HG02938 (cell line): ENCODE measurements around the gene TRIM73.
A peak's percentile ranks its signal among the peaks of the same experiment; 100 is the strongest.
"Not testable (repeated sequence)": the region's sequence is repeated elsewhere in the genome, so short reads cannot be mapped to it uniquely, and the experiment has no call there.

Experiments
- ATAC-seq: cut with Tn5 transposase; IDR thresholded peaks from one replicate; pipeline ENCODE4 v1.9.1; 2021; ENCODE audit warnings: mild to moderate bottlenecking, moderate library complexity; ENCODE audit not compliant: unreplicated experiment

The TRIM73 gene

GRCh38 chr7:75395329-75395728, at the start of gene TRIM73:
TSS of gene TRIM73 (plus strand) at chr7:75395629. CDS start at chr7:75398934, 3,305 bp downstream.
- ATAC-seq: not testable (repeated sequence)

- peak; percentile 62 for ATAC-seq
Measured at GRCh38 chr7:75358671-75359541, 36.5 kb upstream of the TRIM73 start.

DNA sequence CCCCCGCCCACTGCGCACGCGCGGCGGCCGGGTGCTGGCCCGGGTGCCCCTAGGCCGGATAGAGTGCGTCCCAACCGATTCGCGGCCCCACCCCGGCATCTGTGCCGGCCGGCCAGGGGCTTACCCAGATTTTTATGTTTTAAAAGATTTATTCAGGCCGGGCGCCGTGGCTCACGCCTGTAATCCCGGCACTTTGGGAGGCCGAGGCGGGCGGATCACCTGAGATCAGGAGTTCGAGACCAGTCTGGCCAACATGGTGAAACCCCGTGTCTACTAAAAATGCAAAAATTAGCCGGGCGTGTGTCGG, 35.9 kb upstream of the TRIM73 start:
- ATAC-seq: not testable (repeated sequence)

DNA sequence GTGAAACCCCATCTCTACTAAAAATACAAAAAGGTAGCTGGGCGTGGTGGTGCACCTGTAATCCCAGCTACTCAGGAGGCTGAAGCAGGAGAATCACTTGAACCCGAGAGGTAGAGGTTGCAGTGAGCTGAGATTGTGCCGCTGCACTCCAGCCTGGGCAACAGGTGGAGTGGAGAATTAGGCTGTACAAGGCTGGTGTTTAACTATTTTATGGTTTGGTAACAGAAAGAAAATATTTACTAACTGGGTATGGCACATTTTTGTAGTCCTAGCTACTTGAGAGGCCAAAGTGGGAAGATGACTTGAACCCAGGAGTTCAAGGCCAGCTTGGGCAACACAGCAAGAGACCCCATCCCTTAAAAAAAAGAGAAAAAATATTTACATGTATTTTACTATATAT, 31.4 kb upstream of the TRIM73 start:
- ATAC-seq: not testable (repeated sequence)

DNA sequence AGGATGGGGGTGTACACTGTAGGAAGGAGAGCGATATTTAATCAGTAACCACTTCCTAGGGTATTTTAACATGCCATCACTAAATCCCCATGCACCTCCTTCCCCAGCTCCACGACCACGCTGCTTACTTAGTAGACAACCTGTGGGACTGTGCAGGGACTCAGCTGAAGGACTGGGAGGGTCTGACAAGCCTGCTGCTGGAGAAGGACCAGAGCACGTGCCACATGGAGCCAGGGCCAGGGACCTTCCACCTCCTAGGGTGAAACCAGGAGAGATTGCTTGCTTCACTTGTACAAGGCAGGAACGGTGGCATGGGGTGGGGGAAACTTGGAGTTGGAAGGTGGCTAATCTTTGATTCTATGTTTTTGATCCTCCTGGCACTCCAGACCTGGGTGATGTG, 28.8 kb upstream of the TRIM73 start:
- ATAC-seq: not testable (repeated sequence)

GRCh38 chr7:75367313-75367712, 28.1 kb upstream of the TRIM73 start:
- not testable (repeated sequence) for ATAC-seq

GRCh38 chr7:75374144-75374518, 21.3 kb upstream of the TRIM73 start:
- not testable (repeated sequence) for ATAC-seq

- ATAC-seq: not testable (repeated sequence)
Measured at GRCh38 chr7:75374519-75375317, 20.7 kb upstream of the TRIM73 start.

GRCh38 chr7:75393194-75393593, 2.2 kb upstream of the TRIM73 start:
- not testable (repeated sequence) for ATAC-seq

GRCh38 chr7:75397865-75398264, 2.4 kb downstream of the TRIM73 start:
- not testable (repeated sequence) for ATAC-seq

GRCh38 chr7:75398771-75399700, 3.6 kb downstream of the TRIM73 start:
- not testable (repeated sequence) for ATAC-seq

DNA sequence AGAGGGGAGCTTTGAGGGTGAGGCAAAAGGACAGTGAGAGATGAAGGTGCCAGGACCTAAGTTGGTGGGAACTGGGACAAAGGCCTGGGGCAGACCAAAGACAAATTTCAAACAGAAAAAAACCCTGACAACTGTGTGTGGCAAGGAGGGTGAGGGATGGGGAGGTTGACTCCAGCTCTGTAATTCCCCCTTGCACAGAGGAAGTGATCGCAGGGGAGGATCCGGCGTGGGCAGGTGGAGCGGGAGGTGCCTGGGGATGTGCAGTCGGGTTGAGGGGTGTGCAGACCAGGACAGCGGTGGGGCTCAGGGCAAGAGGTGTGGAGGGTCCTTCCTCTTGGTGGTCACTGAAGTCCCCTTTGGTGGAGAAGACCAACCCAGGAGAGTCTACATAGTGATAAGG, 5.1 kb downstream of the TRIM73 start:
- not testable (repeated sequence) for ATAC-seq

DNA sequence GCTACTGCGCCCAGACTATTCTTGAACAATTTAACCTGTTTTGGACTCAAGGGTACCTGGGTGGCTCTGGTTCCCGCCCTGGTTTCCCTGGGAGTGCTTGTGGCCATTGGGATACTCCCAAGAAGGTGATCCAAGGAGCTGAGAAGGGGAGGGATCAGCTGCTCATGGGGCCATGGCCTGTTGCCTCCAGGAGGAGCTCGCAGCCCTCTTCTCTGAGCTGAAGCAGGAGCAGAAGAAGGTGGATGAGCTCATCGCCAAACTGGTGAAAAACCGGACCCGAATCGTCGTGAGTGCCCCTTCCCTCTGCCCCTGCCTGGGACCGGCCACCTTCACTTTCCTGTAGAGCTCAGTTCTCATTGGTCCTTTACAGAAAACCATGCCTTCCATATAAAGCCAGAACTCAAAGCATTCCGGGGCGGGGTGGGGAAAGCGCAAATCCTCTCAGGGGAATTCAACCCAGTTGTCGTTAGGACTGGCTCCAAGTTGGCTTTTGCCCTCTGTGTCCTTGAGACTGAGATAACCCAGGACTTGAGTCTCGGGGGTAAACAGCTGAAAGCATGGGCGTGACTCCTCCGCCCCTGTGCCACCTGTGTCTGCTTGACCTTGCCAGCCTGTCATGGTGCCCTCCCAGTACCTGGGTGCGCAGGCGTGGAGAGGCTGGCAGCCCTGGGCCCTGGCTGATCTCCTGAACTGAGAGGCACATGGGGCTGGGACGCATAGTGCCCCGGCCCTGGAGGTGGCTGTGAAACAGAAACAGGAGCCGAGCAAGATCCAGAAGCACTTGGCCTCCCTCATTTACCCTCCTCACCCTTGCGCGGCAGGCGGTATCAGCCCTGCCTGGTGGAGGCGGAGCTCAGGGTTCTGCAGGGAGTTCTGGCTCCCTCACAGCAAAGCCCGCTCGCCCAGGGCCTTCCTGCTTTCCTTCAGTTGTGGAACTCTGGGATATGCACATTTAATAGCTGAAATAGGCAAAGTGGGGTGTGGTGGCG, 8.3 kb downstream of the TRIM73 start:
- ATAC-seq: not testable (repeated sequence)

GRCh38 chr7:75404663-75405062, 9.2 kb downstream of the TRIM73 start:
- ATAC-seq: not testable (repeated sequence)

- ATAC-seq: peak; percentile 79
Measured at GRCh38 chr7:75409880-75410822, 14.7 kb downstream of the TRIM73 start.

DNA sequence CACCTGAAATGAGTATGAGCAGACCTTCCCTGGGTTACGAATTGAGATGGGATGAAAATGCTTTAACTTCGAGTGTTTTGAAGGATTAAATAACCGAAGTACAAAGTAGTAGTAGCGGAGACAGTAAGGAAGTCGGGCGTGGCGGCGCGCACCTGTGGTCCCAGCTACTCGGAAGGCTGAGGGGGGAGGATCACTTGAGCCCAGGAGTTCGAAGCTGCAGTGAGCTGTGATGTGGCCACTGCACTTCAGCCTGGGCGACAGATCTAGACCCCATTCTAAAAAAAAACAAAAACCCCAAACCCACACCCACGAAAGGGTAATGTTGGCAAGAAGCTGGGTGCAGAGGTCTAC, 15.4 kb downstream of the TRIM73 start:
- not testable (repeated sequence) for ATAC-seq

DNA sequence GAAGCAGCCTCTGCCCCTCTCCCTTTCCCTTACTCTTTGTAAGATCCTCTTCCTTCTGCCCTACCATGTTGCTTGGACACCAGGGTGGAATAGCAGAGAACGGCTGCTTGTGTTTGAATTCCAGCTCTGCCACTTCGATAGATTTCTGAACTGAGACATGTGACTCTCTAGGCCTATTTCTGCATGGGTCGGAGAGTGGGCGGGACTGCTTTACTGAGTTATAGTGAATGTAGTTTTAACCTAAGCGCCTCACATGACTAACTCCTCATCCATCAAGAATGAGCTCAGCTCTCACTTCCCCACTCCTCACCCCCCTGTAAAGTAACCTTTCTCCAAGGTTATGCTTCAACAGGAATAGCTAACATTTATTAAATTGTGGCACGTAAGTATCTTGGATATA, 18.8 kb downstream of the TRIM73 start:
- ATAC-seq: not testable (repeated sequence)

GRCh38 chr7:75414708-75415427, 19.4 kb downstream of the TRIM73 start:
- not testable (repeated sequence) for ATAC-seq
